ENCODE data around the gene AFDN.
"Not testable (repeated sequence)": the region's sequence is repeated elsewhere in the genome, so short reads cannot be mapped to it uniquely, and the experiment has no call there.

The AFDN gene

DNA sequence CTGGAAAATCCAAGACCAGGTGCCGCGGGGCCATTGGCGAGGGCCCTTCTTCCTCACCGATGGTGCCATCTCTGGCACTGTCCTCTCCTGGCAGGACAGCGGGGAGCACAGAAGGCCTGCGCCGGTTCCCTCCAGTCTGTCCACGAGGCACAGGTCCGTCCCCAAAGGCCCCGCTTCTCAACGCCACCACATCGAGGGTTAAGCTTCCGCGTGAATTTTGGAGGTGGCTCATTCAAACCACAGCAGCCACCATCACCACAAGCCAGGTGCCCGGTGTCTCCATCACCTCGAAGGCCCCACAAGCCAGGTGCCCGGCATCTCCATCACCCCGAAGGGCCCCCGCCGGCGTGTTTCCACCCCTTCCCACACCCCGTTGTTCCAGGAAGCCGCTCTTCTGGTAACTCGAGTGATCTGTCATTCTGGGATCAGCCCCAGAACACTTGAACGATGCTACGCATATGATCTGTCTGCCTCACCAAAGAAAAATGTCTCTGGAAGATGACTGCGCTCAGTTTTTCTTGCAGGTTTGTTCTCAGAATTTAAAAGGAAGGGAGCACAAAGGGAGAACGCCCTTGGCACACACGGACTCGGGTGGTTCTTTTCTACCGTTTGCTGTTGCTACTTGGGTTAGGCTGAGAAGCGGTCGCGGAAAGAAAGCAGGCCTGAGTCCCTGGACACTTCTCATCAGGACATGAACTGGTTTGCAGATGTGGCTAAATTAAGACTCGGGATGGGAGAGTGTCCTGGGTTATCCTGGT lies 160.9 kb downstream of the AFDN start:
- no peak for DNase-seq

DNA sequence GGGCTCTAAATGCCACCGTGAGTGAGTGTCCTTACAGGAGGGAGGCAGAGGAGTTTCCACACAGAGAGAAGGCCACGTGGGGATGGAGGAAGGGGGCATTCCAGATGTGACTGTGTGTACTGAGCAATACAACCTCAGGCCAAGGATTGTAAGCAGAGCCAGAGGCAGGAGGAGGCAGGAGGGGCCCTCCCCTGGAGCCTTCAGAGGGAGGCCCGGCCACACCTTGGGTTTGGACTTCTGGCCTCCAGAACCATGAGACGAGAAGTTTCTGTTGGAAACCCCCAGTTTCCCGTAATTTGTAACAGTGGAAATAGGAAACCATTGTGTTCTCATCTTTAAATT lies 161.4 kb downstream of the AFDN start:
- no peak for DNase-seq

DNA sequence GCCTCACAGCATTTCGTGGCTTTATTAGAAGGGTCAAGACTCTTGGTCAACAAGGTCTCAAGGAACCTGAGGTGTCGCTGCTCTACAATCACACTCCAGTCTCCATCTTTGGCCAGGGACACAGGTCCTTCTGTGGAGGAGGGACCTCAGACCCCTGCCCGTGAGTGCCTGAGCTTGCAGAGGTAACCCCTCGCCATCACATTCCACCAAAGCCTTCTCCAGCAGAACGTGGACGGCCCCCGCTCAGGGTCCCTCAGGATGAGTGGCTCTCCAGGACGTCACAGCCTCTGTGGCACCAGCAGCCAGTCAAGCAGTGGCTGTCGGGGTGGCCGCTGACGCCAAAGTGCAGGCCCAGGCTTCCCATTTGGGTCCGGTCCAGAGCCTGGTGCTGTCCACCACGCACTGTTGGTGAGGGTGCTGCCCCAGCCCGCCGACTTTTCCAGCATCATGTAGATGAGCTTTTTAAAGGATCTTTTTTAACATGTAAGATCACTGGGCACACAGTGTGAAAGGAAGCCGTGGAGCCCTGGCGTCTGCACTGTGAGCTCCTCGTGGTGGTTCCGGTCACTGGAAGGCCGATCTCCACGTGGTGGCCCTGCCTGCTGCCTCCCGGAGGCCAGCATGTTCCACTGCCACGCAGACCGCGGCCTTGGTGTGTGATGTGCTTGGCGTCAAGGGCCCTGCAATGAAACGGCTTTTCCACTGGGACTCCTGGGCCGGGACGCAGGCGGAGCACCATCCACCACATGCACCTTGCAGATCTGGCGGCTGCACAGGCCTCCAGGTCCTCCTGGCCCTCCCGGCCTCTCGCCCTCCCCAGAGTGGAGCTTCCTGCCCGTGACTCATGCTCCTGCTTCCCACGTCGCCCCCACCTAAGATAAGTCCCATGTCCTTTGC lies 162.5 kb downstream of the AFDN start:
- DNase-seq, result no peak

DNA sequence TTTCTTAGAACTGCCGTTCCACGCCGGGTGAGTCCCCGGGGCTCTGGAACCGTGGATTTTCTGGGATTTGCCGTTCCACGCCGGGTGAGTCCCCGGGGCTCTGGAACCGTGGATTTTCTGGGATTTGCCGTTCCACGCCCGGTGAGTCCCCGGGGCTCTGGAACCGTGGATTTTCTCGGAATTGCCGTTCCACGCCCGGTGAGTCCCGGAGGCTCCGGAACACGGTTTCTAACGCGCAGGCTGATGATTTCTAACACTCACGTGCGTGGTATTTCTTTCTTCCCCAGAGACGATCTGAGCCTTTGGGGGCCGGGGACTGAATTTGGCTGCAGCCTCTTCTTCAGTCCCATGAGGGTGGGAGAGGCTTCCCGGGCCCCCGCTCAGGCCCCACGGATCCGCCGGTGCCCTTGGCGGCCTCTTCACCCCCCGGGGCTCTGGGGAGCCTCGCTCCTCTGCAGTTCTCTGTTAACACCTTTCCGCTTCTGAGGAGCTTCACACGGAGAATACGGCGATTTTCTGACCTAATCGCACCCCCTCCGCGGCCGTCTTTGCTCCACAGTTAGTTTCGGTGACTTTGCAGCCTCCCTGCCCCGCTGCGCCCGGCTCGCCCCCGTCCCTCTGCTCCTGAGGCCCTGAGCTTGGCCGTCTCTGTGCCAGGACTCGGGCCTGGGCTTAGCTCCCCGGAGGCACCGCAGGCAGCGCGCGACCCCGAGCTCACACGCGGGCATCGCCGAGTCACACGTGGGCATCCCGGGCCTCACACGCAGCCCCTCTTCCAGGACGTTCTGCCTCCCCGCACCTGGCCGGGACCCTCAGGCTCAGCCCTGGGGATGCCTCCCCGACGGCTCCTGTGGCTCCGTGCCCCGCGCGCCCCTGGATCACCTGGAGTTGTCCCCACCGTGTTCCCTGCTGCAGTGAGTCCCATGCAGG lies 163.6 kb downstream of the AFDN start:
- no peak for DNase-seq

DNA sequence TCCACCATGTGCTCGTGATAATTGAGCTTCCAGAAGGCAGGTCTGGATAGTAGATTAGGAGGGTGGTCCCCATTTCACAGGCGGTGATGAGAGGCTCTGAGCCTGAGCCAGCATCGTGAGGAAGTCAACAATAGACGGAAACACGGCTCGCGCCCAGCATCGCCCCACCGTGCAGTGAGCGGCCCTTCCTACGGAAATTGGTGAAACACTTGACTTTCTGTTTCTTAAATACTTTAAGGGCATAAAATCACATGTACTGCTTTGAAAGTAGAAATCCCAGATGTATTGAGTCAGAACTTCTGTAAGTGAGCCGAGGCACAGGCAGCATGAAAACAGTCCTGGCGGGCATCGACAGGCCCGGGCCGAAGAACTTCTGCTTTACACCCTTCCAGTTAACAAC lies 166.5 kb downstream of the AFDN start:
- no peak for DNase-seq

DNA sequence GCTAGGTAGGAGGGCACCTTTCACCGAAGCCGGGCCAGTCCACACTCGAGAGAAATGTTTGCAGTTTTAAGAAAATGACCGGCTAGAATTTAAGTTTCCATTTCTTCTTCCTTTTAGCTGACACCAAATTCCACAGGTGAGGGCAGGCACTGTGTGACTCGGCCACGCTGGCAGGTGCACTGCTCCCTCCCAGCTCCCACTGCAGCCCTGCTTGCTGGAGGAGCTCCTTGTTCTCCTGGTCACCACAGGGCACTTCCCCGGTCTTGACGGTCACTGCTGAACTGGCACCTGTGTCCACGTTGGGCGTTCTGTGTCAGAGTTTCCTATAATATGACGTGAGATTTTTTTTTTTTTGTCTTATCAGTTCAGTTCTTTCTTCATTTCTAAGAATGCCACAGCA lies 167.1 kb downstream of the AFDN start:
- DNase-seq, result no peak

DNA sequence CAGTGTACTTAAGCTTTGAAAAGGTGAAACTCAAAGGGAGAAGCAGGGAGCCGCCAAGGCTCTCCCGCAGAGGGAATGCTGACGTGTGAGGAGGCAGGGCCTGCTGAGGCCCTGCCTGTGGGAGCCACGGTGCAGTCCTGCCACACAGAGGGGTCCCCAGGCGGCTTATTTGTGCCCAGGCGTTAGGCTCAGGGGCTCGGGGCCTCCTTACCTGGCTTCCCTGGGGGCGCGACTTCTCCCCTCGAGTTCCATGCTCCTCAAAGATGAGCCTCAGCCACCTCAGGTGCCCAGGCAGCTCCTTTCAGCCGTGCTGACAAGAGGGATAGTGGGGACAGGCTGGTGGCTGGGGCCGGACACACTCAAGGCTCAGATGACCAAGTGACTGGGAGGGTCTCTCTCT lies 168.6 kb downstream of the AFDN start:
- no peak for DNase-seq

DNA sequence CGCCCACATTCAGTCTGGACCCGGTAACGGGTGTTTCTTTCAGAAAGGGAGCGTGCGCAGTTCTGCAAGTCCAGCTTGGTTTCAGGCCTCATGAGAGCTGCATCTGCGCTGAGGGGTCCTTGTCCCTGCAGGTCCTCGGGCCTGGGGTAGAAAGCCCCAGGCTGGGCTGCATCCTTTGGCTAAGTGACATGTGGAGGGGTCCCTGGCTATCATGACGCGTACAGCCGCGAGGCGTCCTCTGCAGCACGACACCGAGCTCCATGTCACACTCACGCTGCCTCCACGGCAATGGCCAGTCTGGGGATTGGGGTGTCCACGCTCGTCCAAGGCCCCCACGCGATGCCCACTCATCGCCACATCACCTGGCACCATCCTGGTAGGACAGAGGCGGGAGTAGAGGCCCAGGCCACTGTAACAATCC lies 169.0 kb downstream of the AFDN start:
- no peak for DNase-seq

DNA sequence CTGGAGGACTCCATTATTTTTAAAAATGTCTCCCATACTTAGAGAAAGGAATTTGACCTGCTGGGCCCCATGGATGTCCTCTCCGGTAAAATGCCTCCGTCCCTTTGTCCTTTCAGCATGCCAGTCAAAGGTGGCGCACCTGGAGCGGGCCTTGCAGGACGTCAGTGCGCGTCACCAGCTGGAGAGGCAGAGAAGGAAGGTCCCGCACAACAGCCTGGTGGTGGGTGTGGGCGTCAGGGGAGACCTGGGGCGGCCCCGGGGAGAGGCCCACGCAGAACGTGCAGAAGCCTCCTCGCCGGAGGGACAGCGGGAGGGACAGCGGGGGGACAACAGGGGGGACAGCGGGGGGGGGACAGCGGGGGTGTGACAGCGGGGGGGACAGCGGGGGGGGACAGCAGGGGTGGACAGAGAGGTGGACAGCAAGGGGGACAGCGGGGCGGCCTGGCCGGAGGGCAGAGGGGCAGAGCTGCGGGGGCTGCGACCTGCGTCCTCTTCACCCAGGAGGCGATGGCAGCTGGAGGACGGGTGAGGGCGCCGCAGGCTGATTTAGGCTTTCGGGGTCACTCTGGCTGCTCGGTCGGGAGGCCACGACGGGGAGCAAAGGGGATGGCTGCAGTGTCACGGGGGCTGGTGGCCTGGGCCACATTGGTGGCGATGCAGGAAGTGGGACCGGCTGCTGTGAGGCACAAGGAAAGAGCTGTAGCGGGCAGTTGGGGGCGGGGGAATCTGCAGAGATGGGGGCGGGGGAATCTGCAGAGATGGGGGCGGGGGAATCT lies 169.9 kb downstream of the AFDN start:
- no peak for DNase-seq

DNA sequence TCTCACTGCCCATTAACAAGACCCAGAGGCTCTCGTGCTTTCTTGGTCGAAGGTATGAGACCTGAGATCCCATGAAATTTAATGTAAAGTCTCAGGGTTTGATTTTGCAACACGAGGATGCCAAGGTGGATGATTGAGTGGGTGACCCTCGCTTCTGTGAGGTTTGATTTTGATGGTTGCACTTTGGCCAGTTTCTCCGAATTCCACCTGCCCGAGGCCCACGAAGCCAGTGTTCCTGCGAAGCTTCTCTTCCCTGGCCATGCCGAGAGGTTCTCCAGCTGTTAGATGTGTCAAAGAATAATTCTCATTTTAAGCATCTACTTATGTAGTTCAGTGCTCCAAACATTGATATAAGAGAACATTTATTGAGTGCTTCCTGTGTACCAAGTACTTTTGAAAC lies 170.9 kb downstream of the AFDN start, which contains the start of gene KIF25:
Gene KIF25, plus strand, starts transcription at position 30 of the 400 bp plus-strand sequence. CDS start 31,915 bp downstream, outside the sequence.
- no peak for DNase-seq

DNA sequence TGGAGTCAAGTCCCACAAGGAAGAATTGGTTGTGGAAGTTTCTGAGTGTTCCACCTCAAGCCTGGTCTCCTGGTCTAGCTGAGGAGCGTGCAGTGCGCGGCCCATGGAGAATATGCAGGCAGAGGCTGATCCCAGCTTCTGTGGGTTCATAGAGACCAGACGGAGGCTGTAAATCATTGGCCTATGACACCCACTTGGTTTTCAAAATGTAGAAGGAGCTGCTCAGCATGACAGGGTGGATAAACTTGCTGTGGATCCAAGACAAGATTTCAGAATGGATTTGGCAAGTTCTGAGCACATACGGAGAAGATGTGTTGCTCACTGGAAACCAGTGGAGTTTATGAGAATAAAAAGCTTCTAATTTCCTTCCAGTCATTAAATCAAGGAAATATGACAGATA lies 171.5 kb downstream of the AFDN start:
- DNase-seq, result no peak

DNA sequence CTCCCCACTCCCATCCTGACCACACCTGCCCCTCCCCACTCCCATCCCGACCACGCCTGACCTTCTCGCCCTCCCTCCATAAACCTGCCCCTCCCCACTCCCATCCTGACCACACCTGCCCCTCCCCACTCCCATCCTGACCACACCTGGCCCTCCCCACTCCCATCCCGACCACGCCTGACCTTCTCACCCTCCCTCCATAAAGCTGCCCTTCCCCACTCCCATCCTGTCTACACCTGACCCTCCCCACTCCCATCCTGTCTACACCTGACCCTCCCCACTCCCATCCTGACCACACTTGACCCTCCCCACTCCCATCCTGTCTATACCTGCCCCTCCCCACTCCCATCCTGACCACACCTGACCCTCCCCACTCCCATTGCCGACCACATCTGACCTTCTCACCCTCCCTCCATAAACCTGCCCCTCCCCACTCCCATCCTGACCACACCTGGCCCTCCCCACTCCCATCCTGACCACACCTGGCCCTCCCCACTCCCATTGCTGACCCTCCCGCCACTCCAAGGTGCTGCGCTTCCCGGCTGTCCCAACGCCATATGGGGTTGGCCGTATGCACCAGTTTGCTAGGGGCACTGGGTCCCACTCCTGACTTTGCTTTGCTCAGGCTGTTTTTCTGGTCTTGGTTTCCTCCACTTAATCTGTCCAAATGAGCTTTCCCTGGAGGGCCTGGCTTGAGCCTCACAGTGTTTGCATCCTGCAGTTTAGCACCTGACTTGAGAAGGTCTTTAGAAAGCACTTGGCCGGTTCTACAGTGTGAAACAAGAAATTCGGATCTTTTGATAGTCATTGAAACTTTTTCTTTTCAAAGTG lies 173.7 kb downstream of the AFDN start:
- DNase-seq, result no peak

DNA sequence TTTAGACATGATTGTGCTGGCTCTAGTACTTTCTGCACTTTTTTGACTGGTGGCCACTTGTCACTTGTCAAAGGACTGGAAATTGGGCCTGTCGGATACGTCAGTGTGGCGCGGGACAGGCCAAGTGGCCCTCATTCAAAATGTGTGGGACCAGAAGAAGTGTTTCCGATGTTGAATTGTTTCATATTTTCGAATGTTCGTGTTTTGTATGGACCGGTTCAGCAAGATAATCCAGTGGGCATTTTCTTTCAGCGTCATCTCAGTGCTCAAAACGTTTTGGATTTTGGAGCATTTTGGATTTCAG lies 174.3 kb downstream of the AFDN start:
- no peak for DNase-seq

DNA sequence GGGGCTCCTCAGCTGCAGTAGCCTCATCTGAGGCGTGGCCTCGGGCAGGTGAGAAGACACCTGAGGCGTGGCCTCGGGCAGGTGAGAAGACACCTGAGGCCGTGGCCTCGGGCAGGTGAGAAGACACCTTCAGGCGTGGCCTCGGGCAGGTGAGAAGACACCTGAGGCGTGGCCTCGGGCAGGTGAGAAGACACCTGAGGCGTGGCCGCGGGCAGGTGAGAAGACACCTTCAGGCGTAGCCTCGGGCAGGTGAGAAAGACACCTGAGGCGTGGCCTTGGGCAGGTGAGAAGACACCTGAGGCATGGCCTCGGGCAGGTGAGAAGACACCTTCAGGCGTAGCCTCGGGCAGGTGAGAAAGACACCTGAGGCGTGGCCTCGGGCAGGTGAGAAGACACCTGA lies 174.8 kb downstream of the AFDN start:
- DNase-seq, result not testable (repeated sequence)

DNA sequence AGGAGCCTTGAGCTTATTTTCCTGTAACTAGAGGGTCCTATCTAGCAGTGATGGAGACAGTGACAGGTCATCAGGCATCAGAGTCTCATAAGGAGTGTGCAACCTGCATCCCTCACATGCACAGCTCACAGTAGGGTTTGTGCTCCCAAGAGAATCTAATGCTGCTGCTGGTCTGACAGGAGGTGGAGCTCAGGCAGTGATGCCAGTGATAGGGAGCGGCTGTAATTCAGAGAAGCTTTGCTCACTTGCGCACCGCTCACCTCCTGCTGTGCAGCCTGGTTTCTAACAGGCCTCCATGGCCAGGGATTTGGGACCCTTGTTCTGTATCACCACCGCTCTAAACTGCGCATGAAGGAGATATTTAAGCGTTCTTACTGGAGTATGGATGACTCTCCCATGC lies 176.1 kb downstream of the AFDN start:
- DNase-seq, result no peak

DNA sequence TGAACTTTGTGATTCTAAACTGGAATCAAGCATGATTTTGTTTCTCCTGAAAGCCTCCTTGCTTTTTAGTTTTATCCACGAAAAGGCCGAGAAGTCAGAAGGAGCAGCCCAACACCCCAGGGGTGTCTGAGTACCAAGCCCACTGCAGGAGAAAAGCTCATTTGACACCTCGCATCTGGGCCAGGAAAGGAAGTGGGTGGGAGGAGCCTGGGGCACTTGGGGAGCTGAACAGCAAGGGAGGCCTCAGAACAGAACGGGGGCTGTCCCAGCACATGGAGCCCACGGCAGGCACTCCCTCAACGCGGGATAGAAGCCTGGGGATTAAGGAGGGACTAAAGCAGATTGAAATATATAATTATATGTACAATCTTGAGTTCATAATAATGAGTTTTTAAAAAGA lies 177.3 kb downstream of the AFDN start:
- DNase-seq, result no peak

DNA sequence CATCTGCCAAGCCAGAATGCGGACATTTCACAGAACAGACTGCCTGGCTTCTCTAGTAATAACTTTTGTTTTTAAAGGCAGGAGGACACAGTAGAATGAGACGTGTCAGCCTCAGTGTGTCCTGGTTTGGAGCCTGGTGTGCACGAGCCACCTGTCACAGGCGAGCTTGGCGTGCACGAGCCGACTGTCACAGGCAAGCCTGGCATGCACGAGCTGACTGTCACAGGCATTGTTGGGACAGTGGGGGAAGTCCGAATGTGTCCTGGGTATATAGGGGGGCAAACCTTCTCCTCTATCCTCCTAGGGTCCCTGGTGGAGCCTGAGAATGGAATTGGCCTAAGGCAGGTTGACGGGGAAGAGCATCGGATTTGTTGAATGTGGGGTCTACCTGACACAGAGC lies 178.2 kb downstream of the AFDN start:
- no peak for DNase-seq

DNA sequence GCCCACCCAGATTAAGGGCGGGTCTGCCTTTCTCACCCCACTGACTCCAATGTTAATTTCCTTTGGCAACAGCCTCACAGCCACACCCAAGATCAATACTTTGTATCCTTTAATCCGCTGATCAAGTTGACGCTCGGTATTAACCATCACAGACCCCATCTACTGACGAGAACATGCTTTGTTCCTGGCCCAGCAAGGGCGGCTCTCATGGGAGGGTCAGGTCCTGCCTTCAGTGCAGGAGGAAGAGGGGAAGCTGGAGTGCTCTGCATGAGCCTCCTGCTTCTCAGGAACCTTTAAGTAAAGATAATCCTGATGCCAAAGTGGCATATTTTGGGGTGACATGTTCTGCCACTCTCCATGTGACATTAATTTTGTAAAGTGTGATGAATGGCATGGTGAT lies 179.1 kb downstream of the AFDN start:
- no peak for DNase-seq

DNA sequence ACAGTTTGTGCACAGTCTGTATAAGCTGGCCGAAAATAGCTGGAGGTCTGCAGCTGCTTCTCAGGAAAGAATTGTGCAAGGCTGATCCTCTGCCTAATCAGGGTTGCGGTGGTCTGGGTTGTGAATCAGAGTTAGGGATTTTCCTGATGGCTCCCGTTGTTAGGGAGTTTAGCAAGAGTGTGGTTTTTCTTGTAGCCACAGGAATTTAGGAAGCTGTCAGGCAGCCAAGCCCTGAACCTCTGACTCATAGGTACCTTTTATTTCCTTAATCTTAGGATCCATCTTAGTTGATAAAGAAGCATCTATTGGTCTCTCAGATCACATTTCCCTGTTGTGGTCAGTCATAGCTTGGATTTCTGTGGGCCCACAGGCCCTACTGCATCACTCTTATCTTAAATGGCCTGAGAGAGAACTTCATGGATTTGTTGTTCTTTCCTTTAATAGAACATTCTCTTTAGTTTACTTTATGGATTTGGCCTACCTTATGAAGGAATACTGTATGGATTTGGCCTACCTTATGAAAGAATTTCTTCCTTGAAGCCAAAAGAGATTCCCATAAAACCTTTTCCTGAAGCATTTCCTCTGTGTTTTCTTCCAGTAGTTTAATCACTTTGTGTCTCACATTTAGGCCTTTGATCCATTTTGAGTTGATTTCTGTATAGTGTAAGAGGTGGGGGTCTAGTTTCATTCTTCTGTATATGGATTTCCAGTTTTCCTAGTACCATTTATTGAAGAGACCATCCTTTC lies 181.1 kb downstream of the AFDN start:
- no peak for DNase-seq

DNA sequence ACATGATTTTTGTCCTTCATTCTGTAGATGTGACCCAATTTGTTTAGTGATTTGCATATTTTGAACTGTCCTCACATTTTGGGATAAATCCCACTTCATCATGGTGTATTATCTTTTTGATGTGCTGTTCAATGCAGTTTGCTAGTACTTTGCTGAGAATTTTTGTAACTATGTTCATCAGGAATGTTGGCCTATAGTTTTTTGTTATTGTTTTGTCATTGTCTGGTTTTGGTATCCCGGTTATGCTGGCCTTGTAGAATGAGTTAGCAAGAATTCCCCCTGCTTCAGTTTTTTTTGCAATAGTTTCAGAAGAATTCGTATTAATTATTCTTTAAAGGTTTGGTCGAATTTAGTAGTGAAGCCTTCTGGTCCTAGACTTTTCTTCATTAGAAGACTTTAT lies 182.6 kb downstream of the AFDN start:
- no peak for DNase-seq

DNA sequence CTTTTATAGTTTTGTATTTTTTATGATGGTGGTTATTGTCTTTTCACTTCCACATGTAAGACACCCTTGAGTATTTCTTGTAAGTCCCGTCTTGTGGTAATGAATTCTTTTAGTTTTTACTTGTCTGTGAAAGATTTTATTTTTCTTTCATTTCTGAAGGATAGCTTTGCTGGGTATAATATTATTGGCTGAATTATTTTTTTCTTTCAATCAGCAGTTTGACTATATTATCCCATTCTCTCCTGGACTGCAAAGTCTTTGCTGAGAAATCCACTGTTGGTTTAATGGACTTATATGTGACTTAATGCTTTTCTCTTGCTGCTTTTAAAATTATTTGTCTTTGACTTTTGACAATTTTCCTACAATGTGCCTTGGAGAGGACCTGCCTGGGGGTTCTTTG lies 184.6 kb downstream of the AFDN start:
- DNase-seq, result no peak
